ENCODE data around the gene PTPRT.

The PTPRT gene

DNA sequence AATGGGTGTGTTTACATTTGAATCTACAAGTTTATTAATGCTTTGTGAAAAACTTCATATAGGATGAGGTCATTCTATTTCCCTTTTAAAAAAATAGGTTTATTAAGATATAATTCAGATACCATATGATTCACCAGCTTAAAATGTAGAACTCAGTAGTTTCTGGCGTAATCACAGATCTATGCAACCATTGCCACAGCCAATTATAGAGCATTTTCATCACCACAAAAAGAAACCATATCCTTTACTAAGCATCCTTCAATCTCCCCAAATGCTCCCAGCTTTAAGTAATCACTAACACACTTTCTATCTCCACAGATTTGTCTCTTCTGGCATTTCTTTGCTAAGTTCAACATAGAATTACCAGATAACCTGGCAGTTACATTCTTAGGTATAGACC is 137.2 kb downstream of the PTPRT start:
- POLR2A ChIA-PET: no interaction called here

DNA sequence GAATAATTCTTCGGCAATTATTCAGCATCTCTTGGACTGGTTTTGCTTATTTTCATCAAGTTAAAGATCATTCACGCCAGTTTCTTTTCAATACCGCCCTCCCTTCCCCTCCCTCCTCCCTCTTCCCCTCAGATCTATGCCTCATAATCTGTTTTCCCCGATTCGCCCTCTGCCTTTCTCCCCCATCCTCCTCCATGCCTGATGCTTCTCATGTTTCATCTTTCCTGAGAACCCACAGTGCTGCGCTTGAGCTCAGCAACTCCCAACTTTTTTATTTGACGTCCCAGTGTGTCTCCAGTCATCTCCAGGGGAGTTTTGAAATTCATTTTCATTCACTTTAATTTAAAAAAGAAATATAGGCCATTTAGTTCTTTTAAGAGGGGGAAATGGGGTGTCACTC is 142.7 kb downstream of the PTPRT start:
- POLR2A ChIA-PET: no interaction called here

More for the DNA sequence above, 137.2 kb downstream of the PTPRT start:
- H3K4me1 ChIP-seq (ENCODE audit: control insufficient read depth, insufficient read depth, low read length): no peaks in the 10 kb centered on the region
- CTCF ChIA-PET: no interaction called here
- H3K36me3 ChIP-seq (ENCODE audit: control insufficient read depth in 2 of 2, insufficient read depth in 1 of 2, low read length in 2 of 2): no peaks in the 10 kb centered on the region
- TF ChIP-seq ZNF292 (tag by site-specific recombination; IDR thresholded peaks at IDR 0.05; ENCODE audit: borderline replicate concordance, low read depth) (no peak), OVOL3 (tag by site-specific recombination; IDR thresholded peaks at IDR 0.05) (no peak), ZNF558 (tag by site-specific recombination; IDR thresholded peaks at IDR 0.05) (no peak), ZNF510 (tag by site-specific recombination; IDR thresholded peaks at IDR 0.05; ENCODE audit: insufficient replicate concordance) (no peak), ZBTB17 (tag by site-specific recombination; IDR thresholded peaks at IDR 0.05) (no peak), ZNF677 (tag by site-specific recombination; IDR thresholded peaks at IDR 0.05) (no peak), GLIS2 (tag by site-specific recombination; IDR thresholded peaks at IDR 0.05) (no peak), ZNF114 (tag by site-specific recombination; IDR thresholded peaks at IDR 0.05) (no peak), ZNF596 (tag by site-specific recombination; IDR thresholded peaks at IDR 0.05) (no peak)
- TF ChIP-seq, protein P1, sequence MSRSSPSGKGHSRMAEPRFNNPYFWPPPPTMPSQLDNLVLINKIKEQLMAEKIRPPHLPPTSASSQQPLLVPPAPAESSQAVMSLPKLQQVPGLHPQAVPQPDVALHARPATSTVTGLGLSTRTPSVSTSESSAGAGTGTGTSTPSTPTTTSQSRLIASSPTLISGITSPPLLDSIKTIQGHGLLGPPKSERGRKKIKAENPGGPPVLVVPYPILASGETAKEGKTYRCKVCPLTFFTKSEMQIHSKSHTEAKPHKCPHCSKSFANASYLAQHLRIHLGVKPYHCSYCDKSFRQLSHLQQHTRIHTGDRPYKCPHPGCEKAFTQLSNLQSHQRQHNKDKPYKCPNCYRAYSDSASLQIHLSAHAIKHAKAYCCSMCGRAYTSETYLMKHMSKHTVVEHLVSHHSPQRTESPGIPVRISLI (tag by site-specific recombination; IDR thresholded peaks at IDR 0.05): no peak
- TF ChIP-seq, protein P2, sequence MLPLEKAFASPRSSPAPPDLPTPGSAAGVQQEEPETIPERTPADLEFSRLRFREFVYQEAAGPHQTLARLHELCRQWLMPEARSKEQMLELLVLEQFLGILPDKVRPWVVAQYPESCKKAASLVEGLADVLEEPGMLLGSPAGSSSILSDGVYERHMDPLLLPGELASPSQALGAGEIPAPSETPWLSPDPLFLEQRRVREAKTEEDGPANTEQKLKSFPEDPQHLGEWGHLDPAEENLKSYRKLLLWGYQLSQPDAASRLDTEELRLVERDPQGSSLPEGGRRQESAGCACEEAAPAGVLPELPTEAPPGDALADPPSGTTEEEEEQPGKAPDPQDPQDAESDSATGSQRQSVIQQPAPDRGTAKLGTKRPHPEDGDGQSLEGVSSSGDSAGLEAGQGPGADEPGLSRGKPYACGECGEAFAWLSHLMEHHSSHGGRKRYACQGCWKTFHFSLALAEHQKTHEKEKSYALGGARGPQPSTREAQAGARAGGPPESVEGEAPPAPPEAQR (tag by site-specific recombination; IDR thresholded peaks at IDR 0.05): no peak
- H3K4me3 ChIP-seq (ENCODE audit: low read depth, low read length): no peak overlapping the region
- no peaks in the 10 kb centered on the region for H3K9me3 ChIP-seq (ENCODE audit: control insufficient read depth, insufficient read depth, low read depth, low read length)
- H3K27ac ChIP-seq (ENCODE audit: extremely low read depth, low read depth, low read length): no peak overlapping the region

More for the DNA sequence above, 142.7 kb downstream of the PTPRT start:
- no peak overlapping the region for H3K4me3 ChIP-seq (ENCODE audit: low read depth, low read length)
- no peaks in the 10 kb centered on the region for H3K36me3 ChIP-seq (ENCODE audit: control insufficient read depth in 2 of 2, insufficient read depth in 1 of 2, low read length in 2 of 2)
- TF ChIP-seq, protein P3, sequence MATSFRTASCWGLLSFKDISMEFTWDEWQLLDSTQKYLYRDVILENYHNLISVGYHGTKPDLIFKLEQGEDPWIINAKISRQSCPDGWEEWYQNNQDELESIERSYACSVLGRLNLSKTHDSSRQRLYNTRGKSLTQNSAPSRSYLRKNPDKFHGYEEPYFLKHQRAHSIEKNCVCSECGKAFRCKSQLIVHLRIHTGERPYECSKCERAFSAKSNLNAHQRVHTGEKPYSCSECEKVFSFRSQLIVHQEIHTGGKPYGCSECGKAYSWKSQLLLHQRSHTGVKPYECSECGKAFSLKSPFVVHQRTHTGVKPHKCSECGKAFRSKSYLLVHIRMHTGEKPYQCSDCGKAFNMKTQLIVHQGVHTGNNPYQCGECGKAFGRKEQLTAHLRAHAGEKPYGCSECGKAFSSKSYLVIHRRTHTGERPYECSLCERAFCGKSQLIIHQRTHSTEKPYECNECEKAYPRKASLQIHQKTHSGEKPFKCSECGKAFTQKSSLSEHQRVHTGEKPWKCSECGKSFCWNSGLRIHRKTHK (tag by site-specific recombination; IDR thresholded peaks at IDR 0.05): no peak
- TF ChIP-seq KLF10 (tag by site-specific recombination; IDR thresholded peaks at IDR 0.05) (no peak), ZNF221 (tag by site-specific recombination; IDR thresholded peaks at IDR 0.05; ENCODE audit: borderline replicate concordance) (no peak), ZNF311 (tag by site-specific recombination; IDR thresholded peaks at IDR 0.05; ENCODE audit: borderline replicate concordance) (no peak), ZNF571 (tag by site-specific recombination; IDR thresholded peaks at IDR 0.05) (no peak), ZNF174 (tag by site-specific recombination; IDR thresholded peaks at IDR 0.05) (no peak), ZNF629 (tag by site-specific recombination; IDR thresholded peaks at IDR 0.05) (no peak)
- TF ChIP-seq, protein P4, sequence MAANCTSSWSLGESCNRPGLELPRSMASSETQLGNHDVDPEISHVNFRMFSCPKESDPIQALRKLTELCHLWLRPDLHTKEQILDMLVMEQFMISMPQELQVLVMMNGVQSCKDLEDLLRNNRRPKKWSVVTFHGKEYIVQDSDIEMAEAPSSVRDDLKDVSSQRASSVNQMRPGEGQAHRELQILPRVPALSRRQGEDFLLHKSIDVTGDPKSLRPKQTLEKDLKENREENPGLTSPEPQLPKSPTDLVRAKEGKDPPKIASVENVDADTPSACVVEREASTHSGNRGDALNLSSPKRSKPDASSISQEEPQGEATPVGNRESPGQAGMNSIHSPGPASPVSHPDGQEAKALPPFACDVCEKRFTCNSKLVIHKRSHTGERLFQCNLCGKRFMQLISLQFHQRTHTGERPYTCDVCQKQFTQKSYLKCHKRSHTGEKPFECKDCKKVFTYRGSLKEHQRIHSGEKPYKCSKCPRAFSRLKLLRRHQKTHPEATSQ (tag by site-specific recombination; IDR thresholded peaks at IDR 0.05): no peak
- TF ChIP-seq, protein P5, sequence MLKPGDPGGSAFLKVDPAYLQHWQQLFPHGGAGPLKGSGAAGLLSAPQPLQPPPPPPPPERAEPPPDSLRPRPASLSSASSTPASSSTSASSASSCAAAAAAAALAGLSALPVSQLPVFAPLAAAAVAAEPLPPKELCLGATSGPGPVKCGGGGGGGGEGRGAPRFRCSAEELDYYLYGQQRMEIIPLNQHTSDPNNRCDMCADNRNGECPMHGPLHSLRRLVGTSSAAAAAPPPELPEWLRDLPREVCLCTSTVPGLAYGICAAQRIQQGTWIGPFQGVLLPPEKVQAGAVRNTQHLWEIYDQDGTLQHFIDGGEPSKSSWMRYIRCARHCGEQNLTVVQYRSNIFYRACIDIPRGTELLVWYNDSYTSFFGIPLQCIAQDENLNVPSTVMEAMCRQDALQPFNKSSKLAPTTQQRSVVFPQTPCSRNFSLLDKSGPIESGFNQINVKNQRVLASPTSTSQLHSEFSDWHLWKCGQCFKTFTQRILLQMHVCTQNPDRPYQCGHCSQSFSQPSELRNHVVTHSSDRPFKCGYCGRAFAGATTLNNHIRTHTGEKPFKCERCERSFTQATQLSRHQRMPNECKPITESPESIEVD (tag by site-specific recombination; IDR thresholded peaks at IDR 0.05): no peak
- H3K9me3 ChIP-seq (ENCODE audit: control insufficient read depth, insufficient read depth, low read depth, low read length): no peaks in the 10 kb centered on the region
- H3K27ac ChIP-seq (ENCODE audit: extremely low read depth, low read depth, low read length): no peak overlapping the region
- H3K4me1 ChIP-seq (ENCODE audit: control insufficient read depth, insufficient read depth, low read length): no peaks in the 10 kb centered on the region
- CTCF ChIA-PET: no interaction called here
